ENCODE data around the gene GABARAPL1. TPM values are rescaled to one million over a fixed set of nuclear protein-coding genes. Genes with fewer than 3 reads are reported as not detected.

The GABARAPL1 gene
- total RNA-seq, 1 donor, result 65.9 TPM

- no peak overlapping the region for H3K4me3 ChIP-seq (ENCODE audit: insufficient read depth, low read length)
- peaks cover 4% of the 10 kb centered on the region for H4K20me1 ChIP-seq (ENCODE audit: insufficient read depth, low read length)
- no peak for DNase-seq (ENCODE audit: insufficient read length, low spot score, missing footprints)
- TF ChIP-seq CTCF (IDR thresholded peaks at IDR 0.05; ENCODE audit: extremely low read depth, low read depth, low read length), result no peak
- no peaks in the 10 kb centered on the region for H3K36me3 ChIP-seq (ENCODE audit: insufficient read depth, low read length)
- peaks cover 18% of the 10 kb centered on the region for H3K4me1 ChIP-seq (ENCODE audit: insufficient read depth, low read length)
- no peak overlapping the region for H3K27ac ChIP-seq (ENCODE audit: low read depth, low read length)
- no peaks in the 10 kb centered on the region for H3K9me3 ChIP-seq (ENCODE audit: low read depth, low read length)
- H2AFZ ChIP-seq (ENCODE audit: low read length), result no peak overlapping the region
- H3K4me2 ChIP-seq (ENCODE audit: insufficient read depth, low read length), result no peak overlapping the region
- H3K27me3 ChIP-seq (ENCODE audit: insufficient read depth, low read length), result no peaks in the 10 kb centered on the region
- H3K79me2 ChIP-seq (ENCODE audit: insufficient read depth, low read length), result peaks cover 15% of the 10 kb centered on the region
Observed at GRCh38 chr12:10210225-10210624, 2.5 kb upstream of the GABARAPL1 start.

- Histone ChIP-seq H3K27ac (ENCODE audit: low read depth, low read length) (peak overlapping the region; percentile 97), H3K4me2 (ENCODE audit: insufficient read depth, low read length) (no peak overlapping the region)
- TF ChIP-seq CTCF (IDR thresholded peaks at IDR 0.05; ENCODE audit: extremely low read depth, low read depth, low read length), result no peak
Observed at GRCh38 chr12:10211101-10211939, 1.4 kb upstream of the GABARAPL1 start.

GRCh38 chr12:10211940-10212738 is 538 bp upstream of the GABARAPL1 start:
- Histone ChIP-seq H3K79me2 (ENCODE audit: insufficient read depth, low read length) (peaks cover 23% of the 10 kb centered on the region), H3K4me3 (ENCODE audit: insufficient read depth, low read length) (peak overlapping the region; percentile 80), H3K4me2 (ENCODE audit: insufficient read depth, low read length) (peak overlapping the region; percentile 93), H3K9me3 (ENCODE audit: low read depth, low read length) (no peaks in the 10 kb centered on the region), H3K36me3 (ENCODE audit: insufficient read depth, low read length) (no peaks in the 10 kb centered on the region), H4K20me1 (ENCODE audit: insufficient read depth, low read length) (peaks cover 8% of the 10 kb centered on the region), H3K27ac (ENCODE audit: low read depth, low read length) (peak overlapping the region; percentile 97), H3K4me1 (ENCODE audit: insufficient read depth, low read length) (peaks cover 17% of the 10 kb centered on the region), H3K27me3 (ENCODE audit: insufficient read depth, low read length) (no peaks in the 10 kb centered on the region), H2AFZ (ENCODE audit: low read length) (no peak overlapping the region)
- TF ChIP-seq CTCF (IDR thresholded peaks at IDR 0.05; ENCODE audit: extremely low read depth, low read depth, low read length), result no peak
- DNase-seq (ENCODE audit: insufficient read length, low spot score, missing footprints), result peak; percentile 98

More at GRCh38 chr12:10211101-10211939, 1.4 kb upstream of the GABARAPL1 start:
- Histone ChIP-seq H2AFZ (ENCODE audit: low read length) (no peak overlapping the region), H3K27me3 (ENCODE audit: insufficient read depth, low read length) (no peaks in the 10 kb centered on the region), H3K4me1 (ENCODE audit: insufficient read depth, low read length) (peaks cover 17% of the 10 kb centered on the region), H3K79me2 (ENCODE audit: insufficient read depth, low read length) (peaks cover 23% of the 10 kb centered on the region), H3K36me3 (ENCODE audit: insufficient read depth, low read length) (no peaks in the 10 kb centered on the region), H3K4me3 (ENCODE audit: insufficient read depth, low read length) (no peak overlapping the region), H4K20me1 (ENCODE audit: insufficient read depth, low read length) (peaks cover 8% of the 10 kb centered on the region), H3K9me3 (ENCODE audit: low read depth, low read length) (no peaks in the 10 kb centered on the region)
- DNase-seq (ENCODE audit: insufficient read length, low spot score, missing footprints), result no peak
